HL-60/S4 (cell line): ENCODE data around the gene STK32C.

Source experiments
- in situ Hi-C: fragments of 300-500 bp; cut with MboI; formaldehyde crosslinking; loops from 2 replicates; pipeline ENCODE4 v1.14.3; 2022; ENCODE audit warnings: low sequenced_read_pairs

STK32C gene

DNA sequence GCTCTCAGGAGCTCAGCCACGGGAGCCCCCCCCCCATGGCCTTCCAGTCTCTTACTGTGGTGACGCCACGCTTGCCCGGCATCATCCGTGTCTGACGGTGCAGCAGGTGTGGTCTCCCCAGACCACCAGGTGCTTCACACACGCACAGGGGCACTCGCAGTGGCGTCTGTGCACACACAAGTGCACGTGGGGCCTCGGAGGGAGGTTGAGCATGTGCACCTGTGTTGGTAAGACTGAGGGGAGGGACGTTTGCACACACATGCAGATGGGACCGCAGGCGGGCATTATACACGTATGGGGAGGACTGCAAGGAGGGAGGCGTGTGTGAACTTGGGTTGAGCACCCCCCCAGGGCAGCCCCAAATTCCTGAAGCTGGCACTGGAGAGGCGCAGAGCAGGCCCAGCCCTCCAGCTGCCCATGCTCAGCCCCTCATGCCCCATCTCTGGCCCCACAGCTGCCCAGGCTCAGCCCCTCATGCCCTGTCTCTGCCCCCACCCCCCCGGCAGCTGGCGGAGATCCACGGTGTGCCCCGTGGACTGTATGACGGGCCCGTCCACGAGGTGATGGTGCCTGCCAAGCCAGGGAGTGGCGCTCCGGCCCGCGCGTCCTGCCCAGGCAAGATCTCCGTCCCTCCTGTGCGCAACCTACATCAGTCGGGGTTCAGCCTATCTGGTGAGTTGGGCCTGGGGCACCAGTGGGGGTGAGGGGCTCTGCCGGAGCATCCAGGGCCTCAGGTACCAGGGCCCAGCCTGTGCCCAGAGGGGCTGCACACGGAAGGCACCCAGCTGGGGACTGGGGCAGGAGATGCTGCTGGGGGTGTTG lies 104.3 kb downstream of the STK32C start:
- in situ Hi-C loops, result loop anchor here (25.0 kb wide), 1 partner anchor 459 kb away; no protein-coding TSS in a partner anchor

- in situ Hi-C loops, result loop anchor here (25.0 kb wide), 1 partner anchor 460 kb away; no protein-coding TSS in a partner anchor
These were observed 105.4 kb downstream of the STK32C start for GRCh38 chr10:132202070-132202970.

GRCh38 chr10:132201111-132201969 lies 106.4 kb downstream of the STK32C start:
- in situ Hi-C loops, result loop anchor here (25.0 kb wide), 1 partner anchor 461 kb away; no protein-coding TSS in a partner anchor

DNA sequence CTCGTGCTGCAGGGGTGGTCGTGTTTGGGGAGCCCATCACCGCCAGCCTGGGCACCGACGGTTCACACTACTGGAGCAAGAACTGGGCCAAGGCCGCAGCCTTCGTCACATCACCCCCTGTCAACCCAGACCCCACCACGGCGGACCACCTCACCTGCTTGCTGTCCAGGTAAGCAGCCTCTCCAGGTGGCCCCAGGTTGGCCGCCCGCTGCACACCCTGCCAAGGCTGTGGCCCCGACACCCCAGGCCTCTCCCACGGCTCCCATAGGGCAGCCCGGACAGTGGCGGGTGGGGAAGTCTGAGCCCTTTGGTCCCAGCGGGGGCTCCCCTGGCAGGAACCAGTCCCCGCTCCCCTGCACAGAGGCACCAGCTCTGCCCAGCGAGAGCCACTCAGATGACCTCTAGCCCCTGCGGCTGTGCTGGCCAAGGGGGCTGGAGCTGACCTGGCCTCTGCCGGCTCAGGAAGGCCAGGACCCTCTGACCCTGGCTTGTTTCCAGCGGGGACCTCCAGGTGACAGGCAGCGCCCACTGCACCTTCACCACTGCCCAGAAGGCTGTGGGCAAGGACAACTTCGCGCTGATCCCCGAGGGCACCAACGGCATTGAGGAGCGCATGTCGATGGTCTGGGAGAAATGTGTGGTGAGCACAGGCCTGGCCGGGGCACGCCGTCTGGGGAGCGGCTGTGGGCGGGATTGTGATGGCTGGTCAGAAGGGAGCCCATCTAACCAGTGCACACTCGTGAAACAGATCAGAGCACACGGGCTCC lies 107.2 kb downstream of the STK32C start:
- in situ Hi-C loops, result loop anchor here (25.0 kb wide), 1 partner anchor 462 kb away; no protein-coding TSS in a partner anchor

DNA sequence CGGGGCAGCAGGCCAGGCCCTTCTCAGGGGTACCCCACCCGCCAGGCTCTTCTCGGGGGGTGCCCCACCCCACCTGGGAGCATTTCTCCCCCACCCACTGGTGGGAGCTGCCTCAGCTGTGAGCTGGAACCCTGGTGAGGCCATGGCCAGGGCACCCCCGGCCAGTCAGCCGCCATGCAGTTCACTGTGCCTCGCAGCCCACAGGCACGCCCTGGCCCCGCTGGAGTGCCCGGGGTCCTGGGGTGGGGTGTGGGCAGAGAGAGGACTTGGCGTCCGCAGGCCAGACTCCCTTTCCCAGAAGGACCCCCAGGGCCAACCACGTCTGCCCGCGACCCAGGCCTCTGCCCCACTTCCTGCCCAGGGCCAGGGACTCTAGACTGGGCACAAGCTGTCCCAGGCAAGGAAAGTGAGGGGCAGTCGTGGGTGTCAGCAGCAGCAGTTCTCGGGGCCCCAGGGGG lies 107.9 kb downstream of the STK32C start:
- in situ Hi-C loops, result loop anchor here (25.0 kb wide), 1 partner anchor 462 kb away; no protein-coding TSS in a partner anchor

- in situ Hi-C loops, result no loop called here
These were observed 108.4 kb downstream of the STK32C start for GRCh38 chr10:132199268-132199853.

GRCh38 chr10:132198381-132199181 lies 109.2 kb downstream of the STK32C start:
- in situ Hi-C loops, result no loop called here

DNA sequence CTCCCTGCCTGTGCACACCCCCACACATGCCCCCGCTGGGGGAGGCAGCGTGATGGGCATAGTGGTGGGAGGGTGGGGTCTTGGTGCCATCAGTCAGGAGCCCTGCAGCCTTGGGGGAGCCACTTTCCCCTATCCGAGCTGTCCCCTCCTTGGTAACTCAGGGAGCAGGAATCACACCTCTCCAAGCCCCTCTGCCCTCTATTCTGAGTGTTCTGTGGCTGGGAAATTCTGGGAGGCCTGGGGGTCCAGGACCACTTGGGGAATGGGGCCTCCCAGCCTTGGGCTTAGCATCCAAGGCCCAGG lies 109.7 kb downstream of the STK32C start:
- in situ Hi-C loops, result no loop called here

DNA sequence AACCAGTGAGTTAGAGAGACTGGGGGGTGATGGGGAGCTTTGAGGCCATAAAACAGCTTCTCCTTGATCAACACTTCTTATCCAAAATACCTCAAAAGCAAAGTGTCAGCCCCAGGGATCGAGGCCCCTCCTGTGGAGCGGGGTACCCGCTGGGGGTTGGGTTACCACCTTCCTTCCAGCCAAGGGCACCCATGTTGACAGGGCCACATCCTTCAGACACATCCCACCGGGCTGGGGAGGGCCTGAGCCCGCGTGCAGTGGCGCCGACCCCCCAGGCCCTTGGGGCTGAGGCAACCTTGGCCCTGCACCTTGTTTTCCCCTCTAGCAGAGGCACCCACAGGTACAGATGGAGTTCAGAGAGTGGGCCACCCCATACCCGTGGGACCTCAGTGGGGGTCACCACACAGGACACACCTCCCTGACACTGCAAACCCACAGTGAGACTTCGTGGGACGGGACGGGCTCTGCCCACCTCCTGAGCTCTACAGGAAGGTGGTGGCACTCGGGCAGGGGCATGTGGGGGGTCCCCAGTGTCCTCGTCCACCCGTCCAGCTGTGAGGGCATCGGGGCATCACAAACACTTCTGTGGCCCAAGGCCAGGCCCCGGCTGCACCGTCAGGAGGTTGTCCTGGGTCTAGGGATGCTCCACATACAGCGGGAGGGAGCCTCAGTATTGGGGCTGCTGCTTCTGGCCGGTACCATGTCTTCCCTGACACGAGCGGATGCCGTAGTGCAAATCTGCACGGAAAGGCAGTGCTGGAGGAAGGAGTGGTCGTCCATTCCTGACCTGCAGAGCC lies 110.3 kb downstream of the STK32C start:
- in situ Hi-C loops, result no loop called here

- in situ Hi-C loops, result no loop called here
These were observed 111.3 kb downstream of the STK32C start for GRCh38 chr10:132196178-132197113.

DNA sequence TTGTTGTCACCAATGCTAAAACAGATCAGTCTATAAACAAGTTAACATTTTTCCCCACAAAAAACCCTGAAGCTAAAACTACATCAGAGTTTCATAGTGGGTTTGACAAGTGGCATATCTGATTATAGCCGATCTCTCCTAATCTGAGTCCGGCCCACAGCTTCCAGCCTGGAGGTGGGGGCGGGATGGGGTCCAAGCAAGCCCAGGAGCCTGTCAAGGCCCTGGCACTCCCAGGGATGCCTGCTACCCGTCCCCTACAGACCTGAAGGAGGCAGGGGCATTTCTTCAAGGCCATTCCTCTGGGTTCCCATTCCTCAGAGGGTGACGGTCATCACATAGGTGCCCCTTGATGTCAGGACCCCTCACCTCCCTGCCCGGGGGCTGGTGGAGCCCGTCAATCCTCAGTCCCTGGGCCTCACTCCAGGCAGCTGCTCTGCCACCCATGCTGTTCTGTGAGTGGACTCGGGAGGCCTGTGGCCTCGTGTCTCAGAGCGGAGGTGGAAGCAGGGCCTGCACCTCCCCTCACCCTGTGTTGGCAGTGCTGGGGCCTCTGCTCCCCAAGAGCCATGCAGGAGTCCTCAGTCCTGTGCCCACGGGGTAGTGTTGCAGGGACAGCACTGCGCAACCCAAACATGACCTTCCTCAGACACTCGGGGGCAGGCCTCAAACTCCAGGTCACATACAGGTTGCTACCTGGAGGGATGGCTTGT lies 112.2 kb downstream of the STK32C start:
- in situ Hi-C loops, result no loop called here

DNA sequence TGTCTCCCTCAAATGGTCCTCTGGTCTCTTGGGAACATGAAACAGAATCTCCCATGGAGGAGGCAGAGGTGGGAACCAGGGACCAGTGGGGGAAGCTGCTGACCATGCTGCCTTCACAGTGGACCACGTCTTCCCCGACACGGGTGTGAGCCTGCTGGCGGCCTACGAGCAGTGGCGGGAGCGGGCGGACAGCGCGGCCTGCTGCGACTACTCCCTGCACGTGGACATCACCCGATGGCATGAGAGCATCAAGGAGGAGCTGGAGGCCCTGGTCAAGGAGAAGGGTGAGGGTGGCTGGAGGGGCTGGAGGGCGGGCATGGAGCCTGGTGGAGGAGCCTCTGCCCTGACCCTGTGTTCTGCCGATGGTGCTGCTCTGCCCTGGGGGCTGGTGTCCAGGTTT lies 113.0 kb downstream of the STK32C start:
- in situ Hi-C loops, result no loop called here

- in situ Hi-C loops, result no loop called here
These were observed 113.7 kb downstream of the STK32C start for GRCh38 chr10:132193907-132194552.

DNA sequence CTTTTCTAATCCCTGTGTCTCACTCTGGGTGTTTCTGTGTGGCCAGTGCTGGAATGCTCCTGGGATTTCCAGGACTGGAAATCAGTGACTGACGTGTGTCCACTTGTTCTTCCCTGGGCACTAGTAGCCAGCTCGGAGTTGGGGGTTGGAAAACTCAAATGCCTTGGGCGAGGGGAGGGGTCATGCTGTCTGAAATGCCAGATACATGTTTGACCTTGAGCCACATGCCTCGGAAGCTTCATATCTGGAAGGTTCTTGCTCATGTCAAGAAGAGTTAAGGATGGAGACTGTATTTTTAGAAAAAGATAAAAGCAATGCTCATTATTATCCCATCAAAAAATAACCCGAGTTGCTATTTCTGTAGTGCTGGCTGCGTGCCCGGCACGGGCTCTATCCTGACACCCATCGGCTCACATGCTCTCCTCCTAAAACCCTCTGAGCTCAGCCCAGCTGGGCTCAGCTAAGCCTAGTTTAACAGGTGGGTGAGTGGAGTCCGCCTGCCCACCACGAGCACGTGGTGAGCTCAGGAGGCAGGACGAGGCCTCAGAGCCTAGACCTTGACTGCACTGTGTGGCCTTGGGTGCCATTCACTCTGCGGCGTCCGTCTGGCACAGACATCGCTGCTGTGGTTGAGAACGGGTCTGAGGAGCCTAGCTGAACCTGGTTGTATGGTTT lies 114.6 kb downstream of the STK32C start:
- in situ Hi-C loops, result no loop called here
